Measurements from ENCODE around the gene STARD13. TPM values are rescaled to one million over a fixed set of nuclear protein-coding genes. Genes with fewer than 3 reads are reported as not detected.
A peak's percentile ranks its signal among the peaks of the same experiment; 100 is the strongest.

STARD13 gene
- total and polyA plus RNA-seq, 12 donors, result 7.1 to 38.3 (median 27.8) TPM

GRCh38 chr13:33091415-33091774, 194.2 kb downstream of the STARD13 start:
- ATAC-seq (no peak), DNase-seq (no peak)
- Histone ChIP-seq H3K27me3 (no peaks in the 10 kb centered on the region), H3K36me3 (no peaks in the 10 kb centered on the region), H3K27ac (no peak overlapping the region), H3K4me1 (peaks cover 0 to 28% (median 6%) of the 10 kb centered on the region in 9 donors), H3K9me3 (no peaks in the 10 kb centered on the region), H3K4me3 (no peak overlapping the region)
- no peak for TF ChIP-seq CTCF (IDR thresholded peaks at IDR 0.05)
- intact Hi-C loops (cut with DNase I), result no loop called here
- WGBS, 2 donors, result 95 to 97% methylated on average over 5 of the region's 5 CpGs

GRCh38 chr13:33090755-33091414, 194.7 kb downstream of the STARD13 start:
- TF ChIP-seq CTCF (IDR thresholded peaks at IDR 0.05), result no peak
- Histone ChIP-seq H3K9me3 (no peaks in the 10 kb centered on the region), H3K27ac (peak overlapping the region in 1 of 10 donors; percentile 4), H3K27me3 (no peaks in the 10 kb centered on the region), H3K4me1 (peaks cover 0 to 28% (median 6%) of the 10 kb centered on the region in 9 donors), H3K4me3 (no peak overlapping the region), H3K36me3 (no peaks in the 10 kb centered on the region)
- DNase-seq, result no peak
- 55 to 64% methylated on average over 4 of the region's 4 CpGs for WGBS, 2 donors
- ATAC-seq, result peak in 2 of 8 donors; percentile 16 to 47
- intact Hi-C loops (cut with DNase I), result no loop called here

DNA sequence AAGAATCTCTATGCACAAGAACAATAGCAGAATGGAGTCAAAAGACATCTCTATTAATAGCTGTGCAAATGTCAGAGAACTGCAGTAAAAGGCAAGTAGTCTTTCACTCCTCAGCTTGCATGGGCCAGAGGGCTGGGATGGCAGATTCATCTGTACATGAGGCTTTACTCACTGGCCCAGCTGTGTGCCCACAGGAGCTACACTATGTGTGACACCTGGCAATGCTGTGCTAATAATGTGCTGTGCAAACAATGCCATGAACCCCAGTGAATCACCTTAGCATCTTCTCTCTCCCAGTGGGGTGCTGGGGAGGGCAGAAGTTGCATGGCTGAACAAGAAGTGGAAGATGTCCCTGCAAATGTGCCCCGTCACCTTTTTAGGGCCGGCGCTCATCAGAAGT, 196.2 kb downstream of the STARD13 start:
- H3K4me3 ChIP-seq, result no peak overlapping the region
- no peak for TF ChIP-seq CTCF (IDR thresholded peaks at IDR 0.05)
- WGBS, 2 donors, result 96 to 100% methylated on average over 3 of the region's 3 CpGs
- no peak for ATAC-seq
- DNase-seq, result no peak
- intact Hi-C loops (cut with DNase I), result no loop called here
- no peaks in the 10 kb centered on the region for H3K36me3 ChIP-seq
- H3K9me3 ChIP-seq, result no peaks in the 10 kb centered on the region
- H3K27me3 ChIP-seq, result no peaks in the 10 kb centered on the region
- H3K4me1 ChIP-seq, result peaks cover 0 to 28% (median 6%) of the 10 kb centered on the region in 9 donors
- H3K27ac ChIP-seq, result no peak overlapping the region

- Histone ChIP-seq H3K4me1 (peaks cover 0 to 23% (median 6%) of the 10 kb centered on the region in 9 donors), H3K4me3 (no peak overlapping the region), H3K27ac (no peak overlapping the region), H3K9me3 (no peaks in the 10 kb centered on the region), H3K27me3 (no peaks in the 10 kb centered on the region), H3K36me3 (no peaks in the 10 kb centered on the region)
- intact Hi-C loops (cut with DNase I), result no loop called here
- no peak for ATAC-seq
- 76 to 88% methylated on average over 3 of the region's 3 CpGs for WGBS, 2 donors
- no peak for TF ChIP-seq CTCF (IDR thresholded peaks at IDR 0.05)
- no peak for DNase-seq
Observed at GRCh38 chr13:33087790-33088189, 197.8 kb downstream of the STARD13 start.
